Thyroid gland (tissue), 4 donors: ENCODE data around the gene FRYL. TPM values are rescaled to one million over a fixed set of nuclear protein-coding genes. Genes with fewer than 3 reads are reported as not detected.

Experiments used
- DNase-seq, 2 donors: peaks; one replicate each; pipeline ENCODE4 v3.0.0-alpha.2; 2019
- H3K27ac ChIP-seq, 3 donors: fragments of 200-600 bp; sonication (generic); 1 replicate in 2 of 3; 2 replicates in 1 of 3; pipeline ENCODE4 v1.5.1; 2016 to 2019; ENCODE audit warnings: mild to moderate bottlenecking in 1 of 3, moderate library complexity in 1 of 3
- H3K27me3 ChIP-seq: fragments of 200-600 bp; sonication (generic); one replicate; pipeline ENCODE4 v1.5.1; 2019
- H3K36me3 ChIP-seq, 2 donors: fragments of 200-600 bp; sonication (generic); one replicate each; pipeline ENCODE4 v1.5.1; 2016 to 2019
- H3K4me1 ChIP-seq, 2 donors: fragments of 200-600 bp; sonication (generic); one replicate each; pipeline ENCODE4 v1.5.1; 2017 to 2019
- H3K4me3 ChIP-seq, 3 donors: fragments of 200-600 bp; sonication (generic); replicated peaks in 1 of 3; 1 replicate in 2 of 3; 2 replicates in 1 of 3; pipeline ENCODE4 v1.5.1; 2016; ENCODE audit warnings: mild to moderate bottlenecking in 1 of 3
- H3K9me3 ChIP-seq: fragments of 200-600 bp; sonication (generic); one replicate; pipeline ENCODE4 v1.5.1; 2017
- CTCF ChIP-seq, 6 experiments: fragments of 200-600 bp in 3 of 6; fragments of 450-650 bp in 3 of 6; sonication (generic) in 3 of 6; IDR thresholded peaks; one replicate each; pipeline ENCODE4 v1.5.1; 2016 to 2019; ENCODE audit warnings: antibody characterized with exemption in 6 of 6, mild to moderate bottlenecking in 2 of 6, inconsistent platforms in 1 of 6, moderate library complexity in 1 of 6
- POLR2A ChIP-seq, 2 donors: fragments of 450-650 bp; IDR thresholded peaks; one replicate each; pipeline ENCODE4 v1.6.1; 2017; ENCODE audit warnings: antibody characterized with exemption in 2 of 2, mild to moderate bottlenecking in 2 of 2, moderate library complexity in 1 of 2
- WGBS, 2 donors: methylation state at CpG; one replicate each; pipeline ENCODE4 v1.1.5; 2017; 5-methylcytosine and 5-hydroxymethylcytosine counted together
- intact Hi-C: fragments of 100-400 bp; cut with DNase I; formaldehyde crosslinking; loops from one replicate; pipeline ENCODE4 v1.15.1; 2023
- total RNA-seq, 4 donors: library from RNA; depleted of rRNA; stranded (reverse); fragments of >200 nt; gene quantifications; one replicate each; pipeline ENCODE4 v1.2.3, GENCODE V29; 2016

Gene FRYL
- total RNA-seq, 4 donors from 2014 or later = 48.7 to 90.4 (median 67.8) TPM

GRCh38 chr4:48681856-48682255 is 98.2 kb downstream of the FRYL start:
- Histone ChIP-seq H3K27me3 (no peaks in the 10 kb centered on the region), H3K4me1 (no peaks in the 10 kb centered on the region), H3K9me3 (no peaks in the 10 kb centered on the region), H3K27ac (no peak overlapping the region), H3K4me3 (no peak overlapping the region), H3K36me3 (no peaks in the 10 kb centered on the region)
- DNase-seq = no peak
- TF ChIP-seq POLR2A (IDR thresholded peaks at IDR 0.05) (no peak), CTCF (IDR thresholded peaks at IDR 0.05) (peak in 3 of 6 experiments; percentile 32 to 34 (median 34))
- intact Hi-C loops = no loop called here

GRCh38 chr4:48680848-48681568 is 99.1 kb downstream of the FRYL start:
- no peak for TF ChIP-seq POLR2A (IDR thresholded peaks at IDR 0.05)
- no peak for TF ChIP-seq CTCF (IDR thresholded peaks at IDR 0.05)
- H3K4me1 ChIP-seq = no peaks in the 10 kb centered on the region
- H3K27me3 ChIP-seq = no peaks in the 10 kb centered on the region
- WGBS, 2 donors = 93 to 94% methylated on average over 12 of the region's 12 CpGs
- no peaks in the 10 kb centered on the region for H3K36me3 ChIP-seq
- intact Hi-C loops = no loop called here
- no peak for DNase-seq
- no peak overlapping the region for H3K27ac ChIP-seq
- H3K9me3 ChIP-seq = no peaks in the 10 kb centered on the region
- no peak overlapping the region for H3K4me3 ChIP-seq

GRCh38 chr4:48673537-48673936 is 106.5 kb downstream of the FRYL start:
- no peak overlapping the region for H3K27ac ChIP-seq
- intact Hi-C loops = no loop called here
- no peaks in the 10 kb centered on the region for H3K4me1 ChIP-seq
- H3K9me3 ChIP-seq = no peaks in the 10 kb centered on the region
- H3K27me3 ChIP-seq = no peaks in the 10 kb centered on the region
- 77 to 84% methylated on average over 3 of the region's 3 CpGs for WGBS, 2 donors
- H3K36me3 ChIP-seq = no peaks in the 10 kb centered on the region
- no peak overlapping the region for H3K4me3 ChIP-seq
- DNase-seq = no peak
- TF ChIP-seq POLR2A (IDR thresholded peaks at IDR 0.05) = no peak
- no peak for TF ChIP-seq CTCF (IDR thresholded peaks at IDR 0.05)

- H3K9me3 ChIP-seq = no peaks in the 10 kb centered on the region
- TF ChIP-seq POLR2A (IDR thresholded peaks at IDR 0.05) (no peak), CTCF (IDR thresholded peaks at IDR 0.05) (no peak)
- no peak overlapping the region for H3K4me3 ChIP-seq
- H3K36me3 ChIP-seq = no peaks in the 10 kb centered on the region
- intact Hi-C loops = no loop called here
- H3K27me3 ChIP-seq = no peaks in the 10 kb centered on the region
- 100% methylated on average over 1 of the region's 1 CpG for WGBS, 2 donors
- H3K4me1 ChIP-seq = no peaks in the 10 kb centered on the region
- no peak overlapping the region for H3K27ac ChIP-seq
- no peak for DNase-seq
These were observed 109.5 kb downstream of the FRYL start for GRCh38 chr4:48670587-48670986.

- no peak for DNase-seq
- Histone ChIP-seq H3K9me3 (no peaks in the 10 kb centered on the region), H3K36me3 (no peaks in the 10 kb centered on the region), H3K27me3 (no peaks in the 10 kb centered on the region), H3K27ac (no peak overlapping the region), H3K4me1 (no peaks in the 10 kb centered on the region), H3K4me3 (no peak overlapping the region)
- WGBS, 2 donors = 96 to 98% methylated on average over 3 of the region's 3 CpGs
- intact Hi-C loops = no loop called here
- no peak for TF ChIP-seq POLR2A (IDR thresholded peaks at IDR 0.05)
- TF ChIP-seq CTCF (IDR thresholded peaks at IDR 0.05) = no peak
These were observed 111.0 kb downstream of the FRYL start for GRCh38 chr4:48669086-48669485.
